Measurements from ENCODE around the gene ZBTB11.

DNA sequence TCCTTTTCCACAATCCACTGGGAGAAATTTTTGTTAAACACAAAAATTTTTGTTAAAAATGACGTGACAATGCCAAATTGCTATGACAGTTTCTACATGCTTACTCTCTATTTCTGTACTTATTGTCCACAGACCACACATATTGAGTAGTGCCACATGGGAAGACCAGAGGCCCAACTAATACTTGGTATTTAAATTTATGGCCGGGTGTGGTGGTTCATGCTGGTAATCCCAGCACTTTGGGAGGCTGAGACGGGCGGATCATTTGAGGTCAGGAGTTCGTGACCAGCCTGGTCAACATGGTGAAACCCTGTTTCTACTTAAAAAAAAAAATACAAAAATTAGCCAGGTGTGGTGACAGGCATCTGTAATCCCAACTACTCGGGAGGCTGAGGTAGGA is 20.3 kb downstream of the ZBTB11 start:
- TF ChIP-seq, protein P1, sequence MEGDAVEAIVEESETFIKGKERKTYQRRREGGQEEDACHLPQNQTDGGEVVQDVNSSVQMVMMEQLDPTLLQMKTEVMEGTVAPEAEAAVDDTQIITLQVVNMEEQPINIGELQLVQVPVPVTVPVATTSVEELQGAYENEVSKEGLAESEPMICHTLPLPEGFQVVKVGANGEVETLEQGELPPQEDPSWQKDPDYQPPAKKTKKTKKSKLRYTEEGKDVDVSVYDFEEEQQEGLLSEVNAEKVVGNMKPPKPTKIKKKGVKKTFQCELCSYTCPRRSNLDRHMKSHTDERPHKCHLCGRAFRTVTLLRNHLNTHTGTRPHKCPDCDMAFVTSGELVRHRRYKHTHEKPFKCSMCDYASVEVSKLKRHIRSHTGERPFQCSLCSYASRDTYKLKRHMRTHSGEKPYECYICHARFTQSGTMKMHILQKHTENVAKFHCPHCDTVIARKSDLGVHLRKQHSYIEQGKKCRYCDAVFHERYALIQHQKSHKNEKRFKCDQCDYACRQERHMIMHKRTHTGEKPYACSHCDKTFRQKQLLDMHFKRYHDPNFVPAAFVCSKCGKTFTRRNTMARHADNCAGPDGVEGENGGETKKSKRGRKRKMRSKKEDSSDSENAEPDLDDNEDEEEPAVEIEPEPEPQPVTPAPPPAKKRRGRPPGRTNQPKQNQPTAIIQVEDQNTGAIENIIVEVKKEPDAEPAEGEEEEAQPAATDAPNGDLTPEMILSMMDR (IDR thresholded peaks at IDR 0.05): no peak
- no peak for TF ChIP-seq POLR2A (IDR thresholded peaks at IDR 0.05)
